Endothelial cell of umbilical vein (primary cell): Measurements from ENCODE around the gene ELF3.

Experiments
- EZH2 ChIP-seq: IDR thresholded peaks from 2 replicates; pipeline ENCODE4 v1.6.1; 2012; ENCODE audit warnings: borderline replicate concordance, low read depth, mild to moderate bottlenecking, moderate library complexity, low read length, inconsistent platforms; ENCODE audit not compliant: severe bottlenecking
- FOS ChIP-seq: IDR thresholded peaks from 2 replicates; pipeline ENCODE4 v1.6.1; 2011; ENCODE audit warnings: mild to moderate bottlenecking, low read length, moderate library complexity, borderline replicate concordance; ENCODE audit not compliant: insufficient read depth
- JUN ChIP-seq: IDR thresholded peaks from 2 replicates; pipeline ENCODE4 v1.6.1; 2011; ENCODE audit warnings: borderline replicate concordance, low read depth; ENCODE audit not compliant: insufficient read length, insufficient read depth
- POLR2A ChIP-seq: IDR thresholded peaks from 2 replicates; pipeline ENCODE4 v1.6.1; 2012; ENCODE audit warnings: low read depth, mild to moderate bottlenecking, control low read depth, low read length
- POLR2AphosphoS5 ChIP-seq: IDR thresholded peaks from 2 replicates; pipeline ENCODE4 v1.6.1; 2012; ENCODE audit warnings: low read depth, mild to moderate bottlenecking, control low read depth, low read length, moderate library complexity; ENCODE audit not compliant: insufficient read depth
- TF ChIP-seq, protein P1 (sequence below), 2 donors: IDR thresholded peaks; 1 replicate in 1 of 2; 2 replicates in 1 of 2; pipeline ENCODE4 v1.5.1; 2011; ENCODE audit warnings: low read length in 2 of 2, mild to moderate bottlenecking in 2 of 2, moderate library complexity in 2 of 2, control low read depth in 1 of 2, inconsistent platforms in 1 of 2, low read depth in 1 of 2; ENCODE audit not compliant: insufficient read depth in 1 of 2; ENCODE audit errors: extremely low read depth in 1 of 2
- TF ChIP-seq, protein P2 (sequence below): IDR thresholded peaks from 2 replicates; pipeline ENCODE4 v1.6.1; 2011; ENCODE audit not compliant: insufficient read depth, insufficient read length

DNA sequence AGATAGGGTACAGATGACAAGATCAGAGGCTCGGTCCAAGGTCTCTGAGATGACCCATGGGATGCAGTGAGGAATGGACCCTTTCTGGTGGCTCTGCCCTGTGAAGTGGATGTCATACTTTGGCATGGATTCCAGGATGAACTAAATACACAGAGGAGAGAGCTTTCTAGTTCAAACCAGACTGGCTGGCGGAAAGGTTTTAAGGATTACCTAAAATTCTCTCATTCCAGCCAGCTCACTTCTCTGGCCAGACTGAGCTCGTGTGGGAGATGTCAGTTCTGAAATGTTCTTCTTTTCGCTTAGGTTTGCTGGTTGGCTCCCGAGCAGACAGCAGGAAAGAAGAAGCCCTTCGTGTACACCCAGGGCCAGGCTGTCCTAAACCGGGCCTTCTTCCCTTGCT lies 21.8 kb upstream of the ELF3 start:
- TF ChIP-seq POLR2A (no peak), POLR2AphosphoS5 (no peak), EZH2 (no peak), FOS (no peak), JUN (no peak)
- TF ChIP-seq, protein P1, sequence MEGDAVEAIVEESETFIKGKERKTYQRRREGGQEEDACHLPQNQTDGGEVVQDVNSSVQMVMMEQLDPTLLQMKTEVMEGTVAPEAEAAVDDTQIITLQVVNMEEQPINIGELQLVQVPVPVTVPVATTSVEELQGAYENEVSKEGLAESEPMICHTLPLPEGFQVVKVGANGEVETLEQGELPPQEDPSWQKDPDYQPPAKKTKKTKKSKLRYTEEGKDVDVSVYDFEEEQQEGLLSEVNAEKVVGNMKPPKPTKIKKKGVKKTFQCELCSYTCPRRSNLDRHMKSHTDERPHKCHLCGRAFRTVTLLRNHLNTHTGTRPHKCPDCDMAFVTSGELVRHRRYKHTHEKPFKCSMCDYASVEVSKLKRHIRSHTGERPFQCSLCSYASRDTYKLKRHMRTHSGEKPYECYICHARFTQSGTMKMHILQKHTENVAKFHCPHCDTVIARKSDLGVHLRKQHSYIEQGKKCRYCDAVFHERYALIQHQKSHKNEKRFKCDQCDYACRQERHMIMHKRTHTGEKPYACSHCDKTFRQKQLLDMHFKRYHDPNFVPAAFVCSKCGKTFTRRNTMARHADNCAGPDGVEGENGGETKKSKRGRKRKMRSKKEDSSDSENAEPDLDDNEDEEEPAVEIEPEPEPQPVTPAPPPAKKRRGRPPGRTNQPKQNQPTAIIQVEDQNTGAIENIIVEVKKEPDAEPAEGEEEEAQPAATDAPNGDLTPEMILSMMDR (IDR thresholded peaks at IDR 0.05; ENCODE audit: extremely low read depth in 1 of 2, insufficient read depth in 1 of 2, low read depth in 1 of 2, low read length in 2 of 2): no peak
- TF ChIP-seq, protein P2, sequence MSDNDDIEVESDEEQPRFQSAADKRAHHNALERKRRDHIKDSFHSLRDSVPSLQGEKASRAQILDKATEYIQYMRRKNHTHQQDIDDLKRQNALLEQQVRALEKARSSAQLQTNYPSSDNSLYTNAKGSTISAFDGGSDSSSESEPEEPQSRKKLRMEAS: no peak
